OCI-LY3 (cell line): Measurements from ENCODE around the gene CALHM3.

Experiments
- H2AFZ ChIP-seq: fragments of 200-600, 300-600 bp; shearing (Covaris generic); 2 replicates; pipeline ENCODE4 v1.6.0; 2014; ENCODE audit warnings: antibody characterized with exemption, low read depth, low read length
- H3K27ac ChIP-seq: fragments of 200-600, 300-600 bp; sonication (generic); 2 replicates; pipeline ENCODE4 v1.5.1; 2014; ENCODE audit warnings: mild to moderate bottlenecking, low read length, moderate library complexity, mixed read lengths
- H3K27me3 ChIP-seq: fragments of 200-600, 300-600 bp; sonication (generic); 2 replicates; pipeline ENCODE4 v1.6.1; 2014; ENCODE audit warnings: low read depth, low read length, mixed read lengths
- H3K36me3 ChIP-seq: fragments of 200-600, 300-600 bp; sonication (generic); replicated peaks from 2 replicates; pipeline ENCODE3; 2014; ENCODE audit warnings: low read depth, low read length, mixed read lengths
- H3K4me1 ChIP-seq: fragments of 300-600, 200-600 bp; sonication (generic); 2 replicates; pipeline ENCODE4 v1.6.1; 2014; ENCODE audit warnings: low read length, mixed read lengths
- H3K4me2 ChIP-seq: fragments of 200-600, 300-600 bp; sonication (generic); 2 replicates; pipeline ENCODE4 v1.6.1; 2014; ENCODE audit warnings: low read length, mixed read lengths
- H3K4me3 ChIP-seq: fragments of 300-600, 200-600 bp; sonication (generic); 2 replicates; pipeline ENCODE4 v1.5.1; 2014; ENCODE audit warnings: antibody characterized with exemption, mild to moderate bottlenecking, low read length, moderate library complexity
- H3K79me2 ChIP-seq: fragments of 300-600, 200-600 bp; shearing (Covaris generic); 2 replicates; pipeline ENCODE4 v1.6.1; 2014; ENCODE audit warnings: mild to moderate bottlenecking, low read length, mixed read lengths
- H3K9ac ChIP-seq: fragments of 300-600, 200-600 bp; shearing (Covaris generic); 2 replicates; pipeline ENCODE4 v1.6.0; 2014; ENCODE audit warnings: mild to moderate bottlenecking, low read length, moderate library complexity
- H3K9me3 ChIP-seq: fragments of 200-600, 300-600 bp; shearing (Covaris generic); 2 replicates; pipeline ENCODE4 v1.6.1; 2014; ENCODE audit warnings: low read length, mixed read lengths; ENCODE audit not compliant: insufficient read depth
- H4K20me1 ChIP-seq: fragments of 200-600, 300-600 bp; sonication (generic); 2 replicates; pipeline ENCODE4 v1.6.1; 2016; ENCODE audit warnings: low read length, mixed read lengths; ENCODE audit not compliant: insufficient read depth
- EZH2phosphoT487 ChIP-seq: fragments of 200-600 bp; shearing (Covaris generic); IDR thresholded peaks from 2 replicates; pipeline ENCODE4 v1.6.1; 2018; ENCODE audit warnings: antibody characterized with exemption, mixed run types, low read depth
- TF ChIP-seq, protein P1 (sequence below): fragments of 200-600, 300-600 bp; sonication (generic); IDR thresholded peaks from 2 replicates; pipeline ENCODE4 v1.5.1; 2014; ENCODE audit warnings: antibody characterized with exemption, low read length, low read depth

Gene CALHM3

GRCh38 chr10:103442031-103442461 lies 37.0 kb downstream of the CALHM3 start:
- Histone ChIP-seq H3K9ac (no peak overlapping the region), H3K4me3 (no peak overlapping the region), H3K79me2 (no peaks in the 10 kb centered on the region), H3K27ac (no peak overlapping the region), H3K4me1 (no peaks in the 10 kb centered on the region), H3K4me2 (no peak overlapping the region), H3K27me3 (no peaks in the 10 kb centered on the region), H3K36me3 (peaks cover 16% of the 10 kb centered on the region), H2AFZ (no peak overlapping the region), H4K20me1 (no peaks in the 10 kb centered on the region), H3K9me3 (no peaks in the 10 kb centered on the region)
- no peak for TF ChIP-seq EZH2phosphoT487
- TF ChIP-seq, protein P1, sequence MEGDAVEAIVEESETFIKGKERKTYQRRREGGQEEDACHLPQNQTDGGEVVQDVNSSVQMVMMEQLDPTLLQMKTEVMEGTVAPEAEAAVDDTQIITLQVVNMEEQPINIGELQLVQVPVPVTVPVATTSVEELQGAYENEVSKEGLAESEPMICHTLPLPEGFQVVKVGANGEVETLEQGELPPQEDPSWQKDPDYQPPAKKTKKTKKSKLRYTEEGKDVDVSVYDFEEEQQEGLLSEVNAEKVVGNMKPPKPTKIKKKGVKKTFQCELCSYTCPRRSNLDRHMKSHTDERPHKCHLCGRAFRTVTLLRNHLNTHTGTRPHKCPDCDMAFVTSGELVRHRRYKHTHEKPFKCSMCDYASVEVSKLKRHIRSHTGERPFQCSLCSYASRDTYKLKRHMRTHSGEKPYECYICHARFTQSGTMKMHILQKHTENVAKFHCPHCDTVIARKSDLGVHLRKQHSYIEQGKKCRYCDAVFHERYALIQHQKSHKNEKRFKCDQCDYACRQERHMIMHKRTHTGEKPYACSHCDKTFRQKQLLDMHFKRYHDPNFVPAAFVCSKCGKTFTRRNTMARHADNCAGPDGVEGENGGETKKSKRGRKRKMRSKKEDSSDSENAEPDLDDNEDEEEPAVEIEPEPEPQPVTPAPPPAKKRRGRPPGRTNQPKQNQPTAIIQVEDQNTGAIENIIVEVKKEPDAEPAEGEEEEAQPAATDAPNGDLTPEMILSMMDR: no peak

DNA sequence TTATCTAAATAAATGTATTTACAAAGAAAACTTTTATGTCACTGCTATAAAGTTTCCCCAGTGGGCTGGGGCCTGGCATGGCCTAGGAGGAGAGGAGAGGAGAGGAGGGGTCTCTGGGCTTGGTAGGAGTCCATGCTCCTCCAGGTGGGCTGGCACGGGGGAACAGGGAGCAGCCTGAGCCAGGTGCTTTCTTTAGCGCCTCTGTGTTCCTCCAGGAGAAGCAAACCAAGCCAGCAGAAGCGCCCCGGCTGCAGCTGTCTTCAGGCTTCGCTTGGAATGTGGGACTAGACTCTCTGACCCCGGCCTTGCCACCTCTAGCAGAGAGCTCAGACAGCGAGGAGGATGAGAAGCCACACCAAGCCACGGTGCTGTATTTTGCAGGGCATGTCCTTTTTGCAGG lies 37.4 kb downstream of the CALHM3 start:
- no peaks in the 10 kb centered on the region for H3K79me2 ChIP-seq
- no peak overlapping the region for H3K27ac ChIP-seq
- H2AFZ ChIP-seq: no peak overlapping the region
- H3K27me3 ChIP-seq: no peaks in the 10 kb centered on the region
- H3K4me2 ChIP-seq: no peak overlapping the region
- no peaks in the 10 kb centered on the region for H3K4me1 ChIP-seq
- TF ChIP-seq EZH2phosphoT487: no peak
- TF ChIP-seq, protein P1: no peak
- no peak overlapping the region for H3K4me3 ChIP-seq
- H3K9ac ChIP-seq: no peak overlapping the region
- peaks cover 15% of the 10 kb centered on the region for H3K36me3 ChIP-seq
- H3K9me3 ChIP-seq: no peaks in the 10 kb centered on the region
- no peaks in the 10 kb centered on the region for H4K20me1 ChIP-seq

DNA sequence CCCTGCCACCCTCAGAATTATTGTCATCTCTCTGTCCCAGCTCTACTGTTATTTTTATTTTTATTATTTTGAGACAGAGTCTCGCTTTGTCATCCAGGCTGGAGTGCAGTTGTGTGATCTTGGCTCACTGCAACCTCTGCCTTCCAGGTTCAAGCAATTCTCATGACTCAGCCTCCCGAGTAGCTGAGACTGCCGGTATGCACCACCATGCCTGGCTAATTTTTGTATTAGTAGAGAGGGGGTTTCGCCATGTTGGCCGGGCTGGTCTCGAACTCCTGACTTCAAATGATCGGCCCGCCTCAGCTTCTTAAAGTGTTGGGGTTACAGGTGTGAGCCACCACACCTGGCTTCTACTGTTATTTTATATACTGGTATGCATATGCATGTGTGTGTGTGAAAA lies 37.8 kb downstream of the CALHM3 start:
- Histone ChIP-seq H3K4me2 (no peak overlapping the region), H2AFZ (no peak overlapping the region), H3K9me3 (no peaks in the 10 kb centered on the region), H3K4me3 (no peak overlapping the region), H3K27me3 (no peaks in the 10 kb centered on the region), H3K27ac (no peak overlapping the region), H3K36me3 (peaks cover 15% of the 10 kb centered on the region), H4K20me1 (no peaks in the 10 kb centered on the region), H3K79me2 (no peaks in the 10 kb centered on the region), H3K4me1 (no peaks in the 10 kb centered on the region), H3K9ac (no peak overlapping the region)
- TF ChIP-seq, protein P1: no peak
- no peak for TF ChIP-seq EZH2phosphoT487

GRCh38 chr10:103440416-103440815 lies 38.6 kb downstream of the CALHM3 start:
- no peak overlapping the region for H3K9ac ChIP-seq
- no peaks in the 10 kb centered on the region for H3K9me3 ChIP-seq
- H3K4me3 ChIP-seq: no peak overlapping the region
- no peaks in the 10 kb centered on the region for H4K20me1 ChIP-seq
- H3K79me2 ChIP-seq: no peaks in the 10 kb centered on the region
- H3K27me3 ChIP-seq: no peaks in the 10 kb centered on the region
- H3K36me3 ChIP-seq: peaks cover 12% of the 10 kb centered on the region
- no peak for TF ChIP-seq EZH2phosphoT487
- TF ChIP-seq, protein P1: no peak
- H3K4me2 ChIP-seq: no peak overlapping the region
- no peak overlapping the region for H2AFZ ChIP-seq
- H3K27ac ChIP-seq: no peak overlapping the region
- no peaks in the 10 kb centered on the region for H3K4me1 ChIP-seq
